GM08714 (cell line): ENCODE measurements around the gene PRRT1B.

Source experiments
- H3K4me3 ChIP-seq: fragments of 200-500 bp; sonication (Bioruptor generic); 2 replicates; pipeline ENCODE4 v1.5.1; 2014; ENCODE audit warnings: mild to moderate bottlenecking, low read length, inconsistent platforms
- ZNF274 ChIP-seq: IDR thresholded peaks from 2 replicates; pipeline ENCODE4 v1.6.1; 2012; ENCODE audit warnings: mild to moderate bottlenecking, low read depth, low read length

Gene PRRT1B

DNA sequence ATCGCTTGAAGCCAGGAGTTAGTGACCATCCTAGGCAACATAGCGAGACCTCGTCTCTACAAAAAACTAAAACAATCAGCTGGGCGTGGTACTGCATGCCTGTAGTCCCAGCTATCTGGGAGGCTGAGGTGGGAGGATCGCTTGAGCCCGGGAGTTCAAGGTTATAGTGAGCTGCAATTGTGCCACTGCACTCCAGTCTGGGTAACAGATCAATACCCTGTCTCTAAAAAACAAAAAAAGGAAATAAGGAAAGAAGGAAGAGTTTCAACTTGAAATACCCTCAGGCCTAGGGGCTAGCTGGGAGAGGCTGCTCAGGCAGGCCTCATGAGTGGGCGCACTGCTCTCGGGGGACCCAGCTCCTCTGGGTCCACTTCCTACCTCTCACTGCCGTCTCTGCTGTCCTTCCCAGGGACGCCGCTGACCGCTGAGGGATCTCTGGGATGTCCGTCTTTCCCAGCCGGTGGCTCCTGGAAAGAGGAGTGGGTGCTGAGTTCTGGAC, 56.4 kb downstream of the PRRT1B start:
- no peak for TF ChIP-seq ZNF274

DNA sequence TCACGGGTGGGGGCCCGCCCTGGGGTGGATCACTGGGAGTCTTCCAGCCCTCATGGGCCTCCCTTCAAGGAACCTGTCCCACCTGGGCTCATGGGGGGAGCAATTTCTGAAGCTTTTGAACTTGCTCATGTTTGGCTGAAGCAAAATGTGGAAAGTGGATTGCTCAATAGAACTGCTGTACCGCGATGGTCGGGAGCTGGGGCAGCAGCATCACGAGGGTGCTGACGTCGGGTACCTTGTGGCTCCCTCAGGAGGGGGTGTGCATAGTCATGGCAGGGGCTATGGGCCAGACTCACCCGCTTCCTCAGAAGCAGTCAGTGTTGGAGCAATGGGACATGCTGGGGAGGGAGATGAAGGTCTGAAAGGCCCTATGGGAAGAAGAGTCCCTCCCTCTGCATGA, 57.9 kb downstream of the PRRT1B start:
- no peak overlapping the region for H3K4me3 ChIP-seq
- no peak for TF ChIP-seq ZNF274

More for the DNA sequence above, 56.4 kb downstream of the PRRT1B start:
- no peak overlapping the region for H3K4me3 ChIP-seq

DNA sequence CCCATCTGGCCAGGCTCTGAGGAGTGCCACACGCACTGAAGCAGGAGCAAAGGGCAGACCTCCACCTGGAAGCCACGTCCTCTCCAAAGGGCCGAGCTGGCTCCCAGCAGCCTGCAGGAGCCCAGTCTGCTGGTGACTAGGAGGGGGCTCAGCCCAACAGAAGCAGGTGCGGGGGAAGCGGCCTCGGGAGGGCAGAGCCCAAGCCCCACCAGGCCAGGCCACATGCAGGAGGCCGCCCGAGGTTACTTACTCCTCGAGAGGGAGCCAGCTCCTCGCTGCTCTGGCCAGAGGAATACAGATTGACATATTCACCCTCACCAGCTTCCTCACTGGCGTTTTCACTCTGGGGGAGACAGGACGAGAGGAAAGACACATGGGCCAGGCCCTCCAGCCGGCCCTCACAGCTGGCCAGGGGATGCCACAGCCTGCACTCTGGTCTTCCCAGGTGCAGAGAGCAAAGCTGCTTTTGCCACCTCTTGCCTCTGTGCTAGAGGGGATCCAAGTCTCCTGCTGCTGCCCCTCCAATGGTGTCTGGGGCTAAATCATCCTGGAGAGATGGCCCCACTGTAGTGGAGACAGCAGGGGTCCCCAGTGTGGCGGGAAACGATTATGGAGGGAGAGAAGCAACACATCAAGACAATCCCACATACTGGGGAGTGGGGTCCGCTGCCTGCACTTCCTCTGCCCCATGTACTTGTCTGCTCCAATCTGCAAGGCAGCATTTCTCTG, 58.6 kb downstream of the PRRT1B start:
- no peak overlapping the region for H3K4me3 ChIP-seq
- no peak for TF ChIP-seq ZNF274

DNA sequence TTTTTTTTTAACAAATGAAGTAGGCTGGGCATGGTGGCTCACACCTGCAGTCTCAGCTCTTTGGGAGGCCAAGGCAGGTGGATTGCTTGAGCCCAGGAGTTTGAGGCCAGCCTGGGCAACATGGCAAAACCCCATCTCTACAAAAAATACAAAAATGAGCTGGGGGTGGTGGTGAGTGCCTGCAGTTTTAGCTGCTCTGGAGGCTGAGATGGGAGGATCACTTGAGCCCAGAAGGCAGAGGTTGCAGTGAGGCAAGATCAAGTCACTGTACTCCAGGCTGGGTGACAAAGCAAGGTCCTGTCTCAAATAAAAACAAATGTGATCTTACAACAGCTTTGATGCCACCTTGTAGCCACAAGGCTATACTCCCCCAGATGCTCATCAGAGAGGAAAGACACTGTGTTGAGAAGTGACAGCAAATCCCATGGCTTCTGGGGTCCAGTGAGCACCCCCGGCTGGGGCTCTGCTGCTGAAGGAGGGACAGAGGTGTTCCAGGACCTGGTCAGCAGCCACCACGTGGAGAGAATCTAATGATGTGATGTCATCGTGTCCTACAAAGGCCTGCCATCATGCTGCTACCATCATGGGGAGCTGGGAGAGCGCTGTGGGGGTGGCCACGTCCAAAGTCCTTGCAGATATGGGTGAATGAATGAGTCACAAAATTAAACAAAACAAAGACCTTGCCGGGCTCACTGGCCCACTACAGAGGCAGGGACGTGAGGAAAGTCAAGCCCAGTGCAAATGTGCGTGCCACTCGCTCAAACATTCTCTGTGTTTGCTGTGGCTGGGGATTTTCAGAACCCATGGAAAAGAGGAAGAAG, 60.7 kb downstream of the PRRT1B start:
- TF ChIP-seq ZNF274: no peak
- no peak overlapping the region for H3K4me3 ChIP-seq

DNA sequence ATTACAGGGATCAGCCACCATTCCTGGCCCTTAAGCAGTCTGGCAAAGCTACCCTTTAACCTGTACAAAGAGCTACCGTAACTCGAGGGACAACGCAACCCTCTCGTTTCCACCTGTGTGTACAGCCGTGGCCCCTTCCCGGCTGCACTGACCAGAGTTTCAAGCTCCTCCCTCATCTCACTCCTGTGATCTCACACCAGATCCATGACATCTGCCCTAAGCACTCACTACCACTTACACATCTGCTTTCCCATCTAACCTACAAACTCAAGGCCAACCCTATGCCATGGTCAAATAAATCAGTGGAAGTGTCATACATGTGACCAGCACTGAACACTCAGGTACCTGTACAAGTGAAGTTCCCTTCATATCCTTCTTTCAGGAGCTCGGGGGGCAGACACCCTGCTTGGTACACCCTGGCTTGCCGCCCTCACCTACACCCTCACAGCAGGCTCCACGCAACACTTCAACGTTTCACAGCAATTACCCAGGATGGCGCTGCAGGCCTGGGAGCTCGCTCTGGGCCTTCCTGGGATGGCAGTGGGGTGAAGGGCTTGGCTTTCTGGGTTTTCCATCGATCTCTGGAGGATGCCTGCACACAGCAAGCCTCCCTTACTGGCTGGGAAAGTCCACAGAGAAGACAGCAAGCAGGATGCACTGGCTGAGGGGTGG, 61.7 kb downstream of the PRRT1B start:
- H3K4me3 ChIP-seq: no peak overlapping the region
- TF ChIP-seq ZNF274: no peak

DNA sequence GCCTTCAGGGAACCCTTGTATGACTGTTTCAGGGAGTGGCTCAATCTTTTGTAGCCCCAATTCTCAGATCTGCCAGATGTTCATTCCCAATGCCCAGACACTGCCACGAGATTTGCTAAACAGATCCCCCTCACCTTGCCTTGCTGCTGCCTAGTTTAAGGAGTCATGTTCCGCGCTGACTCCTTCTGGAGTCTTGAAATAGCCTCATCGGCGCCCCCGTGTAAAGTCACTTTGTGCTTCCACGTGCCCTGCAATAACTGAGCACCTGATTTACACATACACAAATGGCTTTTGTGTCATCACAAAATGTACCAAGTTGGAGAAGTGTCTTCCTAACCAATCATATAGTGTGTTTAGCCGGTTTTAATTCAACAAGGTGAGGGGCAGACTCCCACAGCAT, 62.3 kb downstream of the PRRT1B start:
- no peak overlapping the region for H3K4me3 ChIP-seq
- no peak for TF ChIP-seq ZNF274

DNA sequence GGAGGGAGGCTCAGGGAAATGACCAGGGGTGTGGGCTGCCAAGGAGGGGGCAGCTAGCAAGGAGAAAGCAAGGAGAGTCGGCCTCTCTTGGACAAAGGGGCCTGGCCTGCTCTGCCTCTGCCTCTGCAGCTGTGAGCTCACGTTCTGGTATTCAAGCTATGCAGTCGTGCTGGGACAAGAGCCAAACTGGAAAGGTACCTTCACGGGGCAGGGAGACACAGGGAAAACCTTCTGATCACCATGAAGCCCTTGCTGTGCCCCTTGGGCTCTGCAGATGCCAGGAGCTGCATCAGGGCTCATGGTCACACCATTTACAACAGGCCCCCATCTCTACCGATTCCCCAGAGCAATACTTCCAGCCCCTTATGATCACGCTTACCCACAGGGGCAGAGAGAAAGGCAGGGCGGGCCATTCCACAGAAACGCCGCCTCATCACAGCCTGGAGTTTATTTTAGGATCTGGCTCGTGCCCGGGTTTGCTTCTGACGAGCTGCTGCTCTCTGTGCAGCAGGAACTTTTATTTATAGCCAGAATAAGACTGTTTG, 63.2 kb downstream of the PRRT1B start:
- no peak overlapping the region for H3K4me3 ChIP-seq
- TF ChIP-seq ZNF274: no peak
